Measurements from ENCODE around the gene CCDC91.

- TF ChIP-seq CTCF (IDR thresholded peaks at IDR 0.05) (no peak), POLR2A (IDR thresholded peaks at IDR 0.05) (no peak)
These were observed 138.7 kb downstream of the CCDC91 start for GRCh38 chr12:28328967-28329366.
